PC-9 (cell line): ENCODE results near the gene TTC28.

ENCODE experiments used
- EZH2 ChIP-seq: fragments of 200-600 bp; sonication (generic); IDR thresholded peaks from 2 replicates; pipeline ENCODE4 v1.8.0; 2017; ENCODE audit warnings: antibody characterized with exemption, low read depth
- TF ChIP-seq, protein P1 (sequence below): fragments of 200-600 bp; sonication (generic); conservative IDR thresholded peaks from 2 replicates; pipeline ENCODE4 v1.6.1; 2017; ENCODE audit warnings: mixed run types, antibody characterized with exemption, mild to moderate bottlenecking, moderate library complexity

DNA sequence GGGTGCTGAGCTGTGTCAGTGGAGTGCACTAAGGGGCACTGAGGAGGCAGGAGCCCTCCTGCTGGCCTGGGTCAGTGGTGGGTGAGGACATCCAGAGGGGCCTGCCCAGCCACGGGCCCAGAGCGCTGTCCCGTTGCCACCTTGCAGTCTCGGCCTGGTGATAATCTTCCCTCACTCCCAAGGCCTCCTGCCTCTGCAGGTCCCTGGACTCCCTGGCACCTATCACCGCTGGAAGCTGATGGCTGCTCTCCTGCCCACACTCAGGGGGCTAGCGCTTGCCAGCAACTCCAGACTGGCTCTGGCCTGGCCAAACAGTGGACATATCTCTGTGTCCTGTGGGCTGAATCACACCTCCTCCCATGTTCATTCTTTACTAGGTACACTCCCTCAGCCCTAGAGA, 674.1 kb downstream of the TTC28 start:
- TF ChIP-seq, protein P1, sequence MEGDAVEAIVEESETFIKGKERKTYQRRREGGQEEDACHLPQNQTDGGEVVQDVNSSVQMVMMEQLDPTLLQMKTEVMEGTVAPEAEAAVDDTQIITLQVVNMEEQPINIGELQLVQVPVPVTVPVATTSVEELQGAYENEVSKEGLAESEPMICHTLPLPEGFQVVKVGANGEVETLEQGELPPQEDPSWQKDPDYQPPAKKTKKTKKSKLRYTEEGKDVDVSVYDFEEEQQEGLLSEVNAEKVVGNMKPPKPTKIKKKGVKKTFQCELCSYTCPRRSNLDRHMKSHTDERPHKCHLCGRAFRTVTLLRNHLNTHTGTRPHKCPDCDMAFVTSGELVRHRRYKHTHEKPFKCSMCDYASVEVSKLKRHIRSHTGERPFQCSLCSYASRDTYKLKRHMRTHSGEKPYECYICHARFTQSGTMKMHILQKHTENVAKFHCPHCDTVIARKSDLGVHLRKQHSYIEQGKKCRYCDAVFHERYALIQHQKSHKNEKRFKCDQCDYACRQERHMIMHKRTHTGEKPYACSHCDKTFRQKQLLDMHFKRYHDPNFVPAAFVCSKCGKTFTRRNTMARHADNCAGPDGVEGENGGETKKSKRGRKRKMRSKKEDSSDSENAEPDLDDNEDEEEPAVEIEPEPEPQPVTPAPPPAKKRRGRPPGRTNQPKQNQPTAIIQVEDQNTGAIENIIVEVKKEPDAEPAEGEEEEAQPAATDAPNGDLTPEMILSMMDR = no peak
- no peak for TF ChIP-seq EZH2
